ENCODE results near the gene RASGRP1. TPM values are rescaled to one million over a fixed set of nuclear protein-coding genes. Genes with fewer than 3 reads are reported as not detected.

The RASGRP1 gene
- total RNA-seq, 4 donors from 2014 or later: 1.6 to 10.7 (median 3.8) TPM

DNA sequence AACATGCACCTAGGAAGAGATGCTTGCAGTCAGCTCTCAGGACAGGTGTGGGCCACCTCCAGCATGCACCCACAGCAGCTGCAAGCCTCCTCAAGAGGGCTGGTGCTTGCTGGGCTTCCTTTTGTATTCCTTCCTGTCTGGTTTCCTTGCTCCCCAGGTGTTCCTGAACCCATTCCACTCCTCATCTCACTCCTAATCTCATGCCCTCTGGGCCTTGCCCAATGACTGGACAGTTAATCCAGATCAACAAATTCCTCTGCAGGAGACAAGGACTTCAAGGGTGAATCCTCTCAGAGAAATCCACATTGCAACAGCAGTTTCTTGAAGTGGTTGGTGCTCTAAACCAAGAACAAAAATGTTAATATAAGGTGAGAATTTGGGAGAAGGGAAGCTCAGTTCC lies 30.7 kb downstream of the RASGRP1 start:
- no peak for DNase-seq
- Histone ChIP-seq H3K27ac (no peak overlapping the region), H3K4me3 (no peak overlapping the region), H3K36me3 (no peaks in the 10 kb centered on the region), H3K4me1 (no peaks in the 10 kb centered on the region), H3K9me3 (no peaks in the 10 kb centered on the region), H3K27me3 (no peaks in the 10 kb centered on the region)
- no peak for TF ChIP-seq POLR2A (IDR thresholded peaks at IDR 0.05)
- TF ChIP-seq, protein P1, sequence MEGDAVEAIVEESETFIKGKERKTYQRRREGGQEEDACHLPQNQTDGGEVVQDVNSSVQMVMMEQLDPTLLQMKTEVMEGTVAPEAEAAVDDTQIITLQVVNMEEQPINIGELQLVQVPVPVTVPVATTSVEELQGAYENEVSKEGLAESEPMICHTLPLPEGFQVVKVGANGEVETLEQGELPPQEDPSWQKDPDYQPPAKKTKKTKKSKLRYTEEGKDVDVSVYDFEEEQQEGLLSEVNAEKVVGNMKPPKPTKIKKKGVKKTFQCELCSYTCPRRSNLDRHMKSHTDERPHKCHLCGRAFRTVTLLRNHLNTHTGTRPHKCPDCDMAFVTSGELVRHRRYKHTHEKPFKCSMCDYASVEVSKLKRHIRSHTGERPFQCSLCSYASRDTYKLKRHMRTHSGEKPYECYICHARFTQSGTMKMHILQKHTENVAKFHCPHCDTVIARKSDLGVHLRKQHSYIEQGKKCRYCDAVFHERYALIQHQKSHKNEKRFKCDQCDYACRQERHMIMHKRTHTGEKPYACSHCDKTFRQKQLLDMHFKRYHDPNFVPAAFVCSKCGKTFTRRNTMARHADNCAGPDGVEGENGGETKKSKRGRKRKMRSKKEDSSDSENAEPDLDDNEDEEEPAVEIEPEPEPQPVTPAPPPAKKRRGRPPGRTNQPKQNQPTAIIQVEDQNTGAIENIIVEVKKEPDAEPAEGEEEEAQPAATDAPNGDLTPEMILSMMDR (IDR thresholded peaks at IDR 0.05): no peak

DNA sequence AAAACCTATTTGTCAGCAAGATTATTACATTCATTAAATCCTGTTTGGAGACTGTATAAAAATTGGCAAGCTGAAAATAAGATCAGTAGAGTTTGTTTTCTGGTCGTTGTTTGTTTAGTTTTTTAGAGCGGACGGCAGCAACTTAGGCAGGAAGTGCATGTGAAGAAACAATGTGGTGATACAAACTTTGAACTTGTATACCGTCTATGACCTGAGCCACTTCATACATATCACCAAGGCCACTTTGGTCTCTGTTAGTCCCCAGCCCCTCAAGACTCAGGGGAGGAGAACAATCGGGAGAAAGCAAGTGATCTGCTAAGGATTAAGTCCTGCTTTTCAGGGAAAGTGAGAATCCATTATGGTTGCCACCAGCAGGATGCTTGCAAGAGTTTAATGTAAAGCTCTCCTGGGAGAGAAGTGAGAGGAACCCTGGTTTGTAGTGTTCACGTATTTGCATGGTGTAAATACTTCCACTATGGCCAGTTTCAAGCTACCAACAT lies 31.1 kb downstream of the RASGRP1 start:
- Histone ChIP-seq H3K4me3 (no peak overlapping the region), H3K4me1 (no peaks in the 10 kb centered on the region), H3K27ac (no peak overlapping the region), H3K36me3 (no peaks in the 10 kb centered on the region), H3K27me3 (no peaks in the 10 kb centered on the region), H3K9me3 (no peaks in the 10 kb centered on the region)
- DNase-seq: no peak
- TF ChIP-seq, protein P1 (IDR thresholded peaks at IDR 0.05): no peak
- no peak for TF ChIP-seq POLR2A (IDR thresholded peaks at IDR 0.05)

DNA sequence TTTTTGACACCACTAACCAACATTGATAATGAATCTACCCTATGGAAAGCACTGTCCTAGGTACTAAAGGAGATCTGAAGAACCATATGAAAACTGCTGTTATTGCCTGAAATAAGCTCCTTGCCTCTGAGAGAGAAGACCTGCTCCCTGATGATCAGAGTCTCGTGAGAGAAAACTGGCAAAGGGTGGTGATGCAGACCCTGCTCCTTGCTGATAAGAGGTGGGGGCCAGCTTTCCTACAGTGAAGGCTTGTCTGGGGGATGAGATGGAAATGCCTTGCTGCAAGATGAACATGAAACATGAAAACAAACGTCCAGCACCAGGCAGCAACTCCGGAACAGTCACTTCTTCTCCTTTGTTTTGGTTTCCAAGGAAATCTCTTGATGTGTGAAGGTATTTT lies 31.9 kb downstream of the RASGRP1 start:
- TF ChIP-seq, protein P1 (IDR thresholded peaks at IDR 0.05): no peak
- no peak for TF ChIP-seq POLR2A (IDR thresholded peaks at IDR 0.05)

DNA sequence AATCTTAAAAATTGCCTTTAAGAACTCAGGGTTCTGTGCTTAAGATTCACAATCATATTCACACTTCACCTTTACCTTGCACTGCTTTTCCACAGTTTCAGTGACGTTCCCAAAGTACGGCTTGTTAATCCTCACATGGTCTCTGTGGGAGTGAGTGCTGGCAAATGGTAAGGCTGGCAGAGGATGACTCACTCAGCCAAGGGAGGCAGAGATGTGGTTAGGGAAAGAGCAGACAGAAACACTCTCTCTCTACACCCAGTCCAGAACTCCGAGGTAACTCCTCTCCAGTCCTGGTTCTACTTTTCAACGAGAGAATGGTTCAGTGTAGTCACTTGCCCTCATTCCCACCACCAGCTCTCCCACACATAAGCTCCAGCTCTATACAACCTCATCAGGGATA lies 33.1 kb downstream of the RASGRP1 start:
- Histone ChIP-seq H3K9me3 (no peaks in the 10 kb centered on the region), H3K4me3 (no peak overlapping the region), H3K27me3 (no peaks in the 10 kb centered on the region), H3K4me1 (no peaks in the 10 kb centered on the region), H3K27ac (no peak overlapping the region), H3K36me3 (no peaks in the 10 kb centered on the region)
- no peak for DNase-seq
- TF ChIP-seq POLR2A (IDR thresholded peaks at IDR 0.05): no peak
- TF ChIP-seq, protein P1 (IDR thresholded peaks at IDR 0.05): no peak

More for the DNA sequence above, 31.9 kb downstream of the RASGRP1 start:
- Histone ChIP-seq H3K27ac (no peak overlapping the region), H3K4me3 (no peak overlapping the region), H3K27me3 (no peaks in the 10 kb centered on the region), H3K4me1 (no peaks in the 10 kb centered on the region), H3K9me3 (no peaks in the 10 kb centered on the region), H3K36me3 (no peaks in the 10 kb centered on the region)
- DNase-seq: no peak

DNA sequence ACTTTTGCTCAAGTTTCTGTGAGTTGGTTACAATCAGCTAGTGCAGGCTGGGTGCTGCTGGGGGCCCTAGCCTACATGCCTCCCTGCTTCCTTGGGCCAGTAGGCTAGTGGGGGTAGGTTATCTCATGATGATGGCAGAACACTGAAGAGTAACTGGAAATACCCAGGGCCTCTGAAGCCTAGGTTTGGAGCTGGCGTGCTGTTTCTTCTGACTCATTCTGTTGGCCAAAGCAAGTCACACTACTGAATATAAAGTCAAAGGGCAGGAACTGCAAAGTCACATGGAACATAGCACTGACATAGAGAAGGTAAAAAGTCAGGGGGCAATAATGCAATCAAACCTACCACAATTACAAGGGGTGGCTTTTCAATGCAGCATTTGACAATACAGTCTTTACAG lies 34.5 kb downstream of the RASGRP1 start:
- no peaks in the 10 kb centered on the region for H3K9me3 ChIP-seq
- TF ChIP-seq, protein P1 (IDR thresholded peaks at IDR 0.05): no peak
- no peak for TF ChIP-seq POLR2A (IDR thresholded peaks at IDR 0.05)
- H3K4me1 ChIP-seq: no peaks in the 10 kb centered on the region
- no peaks in the 10 kb centered on the region for H3K36me3 ChIP-seq
- H3K27me3 ChIP-seq: no peaks in the 10 kb centered on the region
- no peak overlapping the region for H3K27ac ChIP-seq
- H3K4me3 ChIP-seq: no peak overlapping the region
- no peak for DNase-seq

DNA sequence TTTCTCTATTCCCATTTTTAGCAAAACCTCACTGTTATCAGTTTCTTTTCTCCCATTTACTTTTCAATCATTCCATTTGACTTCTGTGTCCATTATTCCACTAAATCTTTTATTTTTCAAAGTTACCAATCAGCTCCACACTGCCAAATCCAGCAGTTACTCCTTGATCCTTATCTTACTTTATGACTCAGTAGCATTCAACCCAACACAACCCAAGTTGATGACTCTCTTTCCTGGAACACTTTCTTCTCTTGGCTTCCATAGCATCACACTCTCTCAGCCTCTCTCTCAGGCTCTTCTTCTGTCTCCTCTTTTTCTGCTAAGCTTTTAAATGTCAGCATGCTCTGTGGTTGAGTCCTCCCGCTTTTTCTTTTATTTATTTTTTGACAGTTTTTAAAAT lies 36.3 kb downstream of the RASGRP1 start:
- H3K4me3 ChIP-seq: no peak overlapping the region
- H3K36me3 ChIP-seq: no peaks in the 10 kb centered on the region
- H3K27ac ChIP-seq: no peak overlapping the region
- H3K27me3 ChIP-seq: no peaks in the 10 kb centered on the region
- no peak for DNase-seq
- no peaks in the 10 kb centered on the region for H3K4me1 ChIP-seq
- H3K9me3 ChIP-seq: no peaks in the 10 kb centered on the region
- no peak for TF ChIP-seq POLR2A (IDR thresholded peaks at IDR 0.05)
- TF ChIP-seq, protein P1 (IDR thresholded peaks at IDR 0.05): no peak
